GM21447 (cell line): ENCODE data around the gene GDF9.
"Not testable (repeated sequence)": the region's sequence is repeated elsewhere in the genome, so short reads cannot be mapped to it uniquely, and the experiment has no call there.

ENCODE experiments used
- ATAC-seq: cut with Tn5 transposase; IDR thresholded peaks from one replicate; pipeline ENCODE4 v1.9.1; 2021; ENCODE audit not compliant: unreplicated experiment

The GDF9 gene

DNA sequence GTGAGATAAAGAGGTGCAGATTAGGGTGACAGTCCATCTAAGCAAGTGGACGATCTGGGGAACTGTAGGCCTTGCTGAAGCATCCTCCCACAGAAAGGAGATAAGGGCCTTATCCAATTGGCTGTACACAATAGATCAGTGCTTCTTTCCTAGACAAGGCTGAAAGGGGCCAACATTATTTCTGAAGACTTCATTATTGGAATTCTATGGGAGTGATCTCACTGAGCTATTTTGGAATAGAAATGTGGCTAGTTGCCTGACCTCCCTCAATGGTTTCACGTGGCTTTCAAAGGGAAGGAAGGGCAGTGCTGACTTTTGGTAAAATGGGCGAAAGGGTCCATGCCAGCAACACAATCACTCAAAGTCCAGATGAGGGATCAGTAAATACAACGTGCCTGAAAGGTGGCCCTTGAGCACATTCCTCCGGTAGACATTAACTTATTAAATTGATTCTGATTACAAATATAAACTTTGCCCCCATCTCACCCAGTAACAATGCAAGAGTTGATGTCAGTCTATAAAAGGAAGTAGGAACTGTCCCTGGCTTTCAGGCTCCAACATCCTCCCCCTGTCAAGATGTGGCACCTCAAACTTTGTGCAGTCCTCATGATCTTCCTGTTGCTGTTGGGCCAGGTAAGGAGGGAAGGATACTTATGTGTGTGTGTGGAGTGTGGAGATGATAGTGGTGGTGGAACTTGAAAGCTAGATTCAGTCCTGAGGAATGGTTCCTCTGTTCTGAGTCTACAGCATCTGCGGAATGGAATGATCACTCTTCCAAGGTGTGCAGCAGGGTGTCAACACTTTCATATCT, 7.1 kb upstream of the GDF9 start, which contains the start of gene LEAP2:
Gene LEAP2 (plus strand): TSS at position 550 of the 811 bp plus-strand sequence. CDS start 27 bp downstream, at position 577.
- no peak for ATAC-seq

DNA sequence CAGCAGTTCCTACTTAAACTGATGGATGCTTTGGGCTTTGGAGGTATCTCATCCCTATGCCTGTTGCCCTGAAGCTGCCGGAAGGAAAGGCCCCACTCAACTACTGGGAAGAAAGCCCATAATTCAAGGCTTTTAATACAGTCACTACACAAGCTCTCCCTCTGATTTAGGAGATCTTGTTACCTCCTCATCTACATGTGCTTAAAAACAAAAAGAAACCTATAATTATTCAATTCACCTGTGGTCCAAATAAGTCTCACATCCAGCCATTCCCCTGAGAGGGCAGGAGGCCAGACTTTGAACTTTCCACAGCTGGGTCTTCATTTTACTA, 6.5 kb upstream of the GDF9 start:
- ATAC-seq: no peak

DNA sequence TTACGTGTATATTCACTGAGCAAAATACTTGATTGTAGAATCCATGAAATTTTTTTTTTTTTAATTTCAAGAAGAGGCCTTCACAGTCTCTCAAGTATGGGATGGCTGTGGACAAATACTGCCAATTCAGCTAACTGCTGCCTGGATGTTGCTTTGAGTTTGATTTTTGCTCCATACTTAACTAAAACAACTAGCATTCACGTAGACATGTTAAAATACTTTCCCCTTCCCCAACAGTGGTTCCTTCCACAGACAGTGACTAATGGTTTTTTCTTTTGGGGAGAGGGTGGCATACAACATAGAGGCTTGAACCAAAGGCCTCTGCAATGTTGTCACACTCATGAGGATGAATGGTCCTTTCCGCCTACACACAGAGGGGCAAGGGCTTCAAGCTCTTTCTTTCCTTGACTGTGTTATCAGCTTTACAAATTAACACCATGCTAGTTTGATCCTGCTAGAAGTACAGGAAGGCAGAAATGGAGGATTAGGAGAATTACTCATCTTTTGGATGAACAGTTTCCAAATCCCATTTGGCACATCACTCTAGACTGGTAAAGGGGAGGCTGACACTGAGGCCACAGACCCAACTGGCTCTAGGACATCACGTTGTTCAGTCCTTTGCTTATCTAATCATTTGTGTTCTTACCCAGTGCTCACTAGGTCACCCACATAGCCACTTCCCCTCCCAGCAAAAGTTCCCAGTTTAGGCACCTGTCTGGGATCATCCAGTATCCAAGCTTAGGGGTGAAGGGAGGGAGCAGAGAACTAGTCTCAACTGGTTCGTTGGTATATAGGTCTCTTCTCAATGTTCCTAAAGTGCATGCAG, 5.4 kb upstream of the GDF9 start:
- no peak for ATAC-seq

DNA sequence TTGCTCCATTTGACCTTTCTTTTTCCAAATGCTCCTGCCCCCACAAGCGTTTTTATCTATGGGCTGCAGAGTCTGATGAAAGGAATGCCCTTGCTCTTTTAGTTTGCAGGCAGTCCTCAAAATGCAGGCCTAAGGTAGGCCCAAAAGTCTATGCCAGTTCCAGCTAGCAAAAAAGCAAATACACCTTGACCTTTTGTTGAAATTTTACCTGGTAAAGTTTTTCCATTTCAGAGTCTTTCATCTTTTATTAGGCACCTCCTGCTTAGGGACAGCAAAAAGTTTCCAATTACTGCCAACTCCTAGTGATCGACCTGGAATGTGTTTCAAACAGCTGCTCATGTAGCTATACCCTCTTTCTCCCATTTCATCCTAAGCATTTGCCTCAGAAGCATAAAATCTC, 4.5 kb upstream of the GDF9 start:
- no peak for ATAC-seq

DNA sequence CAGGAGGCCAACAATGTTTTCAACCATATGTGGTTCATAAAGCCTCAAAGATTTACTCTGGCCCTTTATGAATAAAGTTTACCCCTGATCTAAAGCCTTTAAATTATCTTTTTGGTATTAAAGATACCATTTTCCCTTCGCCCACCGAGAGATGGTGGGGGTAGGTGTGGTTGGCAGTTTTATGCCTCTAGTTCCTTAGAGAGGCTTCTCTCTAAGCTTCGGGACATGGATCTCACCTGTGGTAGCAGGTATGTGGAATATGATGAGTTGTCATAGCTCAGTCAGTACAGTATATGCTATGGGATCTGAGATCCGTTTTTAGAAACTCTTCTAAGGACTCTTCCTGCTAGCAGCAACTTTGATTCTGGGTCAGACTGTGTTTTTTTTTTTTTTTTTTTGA, 2.5 kb upstream of the GDF9 start:
- ATAC-seq: no peak

DNA sequence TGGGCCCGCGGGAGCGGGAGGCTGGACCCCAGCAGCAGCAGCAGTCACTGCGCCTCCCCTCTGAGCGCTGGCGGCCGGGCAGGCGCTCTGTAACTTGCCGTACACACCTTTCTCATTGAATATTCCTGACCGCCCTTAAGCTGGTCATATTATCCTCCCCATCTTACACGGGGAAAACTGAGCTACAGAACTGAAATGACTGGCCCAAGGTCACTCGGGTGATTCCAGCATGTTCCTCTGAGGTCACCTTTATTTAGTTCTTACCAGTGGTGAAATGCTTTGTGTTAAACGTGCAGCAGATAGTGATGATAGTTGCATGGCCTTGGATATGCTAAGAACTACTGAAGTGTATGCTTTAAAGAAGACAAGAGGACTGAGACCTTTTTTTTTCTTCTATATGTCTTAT, 780 bp upstream of the GDF9 start:
- ATAC-seq: no peak

DNA sequence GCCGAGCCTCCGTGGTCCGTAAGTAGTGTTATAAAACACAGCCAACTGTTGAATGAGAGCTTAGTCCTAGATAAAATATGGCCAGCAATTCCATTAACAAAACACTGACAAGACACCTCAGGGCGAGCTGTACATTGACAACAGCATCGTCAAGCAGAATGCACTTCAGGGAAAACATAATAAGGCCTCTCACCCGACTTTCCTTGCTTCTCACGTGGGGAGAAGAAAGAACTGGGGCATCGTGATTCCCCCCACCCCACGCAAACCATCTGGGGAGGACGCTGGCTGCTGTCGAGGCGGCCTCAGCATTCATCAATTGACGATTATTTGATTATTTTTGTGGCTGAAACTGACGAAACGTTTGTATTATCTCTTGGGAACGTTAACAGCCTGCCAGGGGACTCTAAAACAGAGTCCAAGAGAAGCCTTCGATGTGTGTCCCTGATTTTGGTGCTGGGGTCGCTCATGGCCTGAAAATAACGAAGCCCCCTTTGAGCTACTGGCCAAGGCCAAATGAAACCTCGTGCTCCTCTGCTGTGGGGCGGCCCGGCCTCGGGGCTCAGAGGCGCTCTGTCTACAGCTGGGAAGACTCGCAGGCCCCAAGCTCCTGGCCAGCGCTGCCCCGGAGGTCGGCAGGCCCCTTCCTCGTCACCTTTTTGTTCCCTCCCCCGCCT, 464 bp downstream of the GDF9 start:
- peak; percentile 14 for ATAC-seq

DNA sequence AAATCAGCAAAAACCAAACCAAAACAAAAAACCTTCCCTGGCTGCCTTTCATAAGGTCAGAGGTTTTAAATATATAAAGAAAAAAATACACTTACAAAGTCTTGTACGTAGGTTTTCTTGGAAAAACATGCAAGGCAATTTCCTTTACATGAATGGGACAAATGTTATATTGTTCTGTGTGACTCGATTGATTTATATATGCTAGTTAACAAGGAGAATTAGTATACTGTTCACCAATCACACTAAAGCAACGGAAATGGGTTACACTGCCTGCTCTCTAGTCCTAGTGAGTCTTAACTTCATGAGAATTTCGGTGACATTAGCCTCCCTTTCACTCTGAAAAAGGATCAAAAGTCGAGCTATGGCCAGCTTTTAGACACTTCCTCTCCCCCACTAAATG, 5.5 kb downstream of the GDF9 start:
- ATAC-seq: no peak

DNA sequence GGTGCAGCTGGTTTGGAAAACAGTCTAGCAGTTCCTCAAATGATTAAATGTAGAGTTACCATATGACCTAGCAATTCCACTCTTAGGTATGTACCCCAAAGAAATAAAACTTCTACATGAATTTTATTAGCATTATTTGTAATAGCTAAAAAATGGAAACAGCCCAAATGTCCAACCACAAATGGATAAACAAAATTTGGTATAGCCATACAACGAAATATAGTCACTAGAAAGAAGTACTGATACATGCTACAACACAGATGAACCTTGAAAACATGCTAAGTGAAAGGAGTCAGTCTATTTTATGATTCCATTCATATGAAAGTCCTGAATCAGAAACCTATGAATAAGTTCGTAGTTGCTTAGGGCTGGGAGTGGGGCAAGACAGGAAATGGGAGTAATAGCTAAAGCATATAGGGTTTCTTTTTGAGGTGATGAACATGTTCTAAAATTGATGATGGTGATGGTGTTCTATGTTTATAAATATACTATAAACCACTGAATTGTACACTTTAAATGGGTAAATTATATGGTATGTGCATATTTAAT, 6.3 kb downstream of the GDF9 start:
- no peak for ATAC-seq

DNA sequence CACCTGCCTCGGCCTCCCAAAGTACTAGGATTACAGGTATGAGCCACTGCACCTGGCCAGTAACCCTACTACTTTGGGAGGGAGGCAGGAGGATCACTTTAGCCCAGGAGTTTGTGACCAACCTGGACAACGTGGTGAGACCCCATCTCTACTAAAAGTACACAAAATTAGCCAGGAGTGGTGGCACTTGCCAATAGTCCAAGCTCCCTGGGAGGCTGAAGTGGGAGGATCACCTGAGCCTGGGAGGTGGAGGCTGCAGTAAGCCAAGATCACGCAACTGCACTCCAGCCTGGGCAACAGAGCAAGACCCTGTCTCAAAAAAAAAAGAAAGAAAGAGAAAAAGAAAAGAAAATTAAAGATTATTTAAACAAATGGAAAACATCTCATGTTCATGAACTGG, 10.3 kb downstream of the GDF9 start:
- no peak for ATAC-seq

DNA sequence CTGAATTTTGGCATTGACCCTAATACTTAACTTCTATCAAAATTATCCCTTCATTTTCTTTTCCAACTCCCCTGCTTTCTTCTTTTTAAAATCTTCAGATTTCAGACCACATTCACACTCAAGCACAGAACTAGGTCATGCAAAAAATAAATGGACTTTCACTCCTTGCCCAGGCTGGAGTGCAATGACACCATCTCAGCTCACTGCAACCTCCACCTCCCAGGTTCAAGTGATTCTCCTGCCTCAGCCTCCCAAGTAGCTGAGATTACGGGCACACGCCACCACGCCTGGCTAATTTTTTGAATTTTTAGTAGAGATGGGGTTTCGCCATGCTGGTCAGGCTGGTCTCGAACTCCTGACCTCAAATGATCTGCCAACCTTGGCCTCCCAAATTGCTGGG, 11.3 kb downstream of the GDF9 start:
- not testable (repeated sequence) for ATAC-seq

DNA sequence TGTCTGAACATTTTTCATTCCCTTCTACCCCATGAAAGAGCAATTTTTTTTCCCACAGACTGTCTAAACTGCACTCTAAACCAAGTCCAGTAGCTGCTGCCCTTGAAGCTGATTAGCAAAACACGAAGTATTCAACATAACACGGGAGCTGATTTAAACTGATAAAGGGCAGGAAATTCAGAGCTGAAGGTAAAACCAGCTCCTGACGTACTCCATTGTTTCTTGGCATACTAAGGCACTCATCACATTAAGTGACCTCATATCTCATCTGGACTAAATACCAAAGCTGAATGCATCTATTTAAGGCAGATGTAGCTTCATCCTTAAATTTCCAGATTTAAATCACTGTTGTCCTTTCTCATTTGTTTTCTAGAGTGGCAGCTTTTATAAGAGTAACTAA, 12.0 kb downstream of the GDF9 start:
- ATAC-seq: no peak

DNA sequence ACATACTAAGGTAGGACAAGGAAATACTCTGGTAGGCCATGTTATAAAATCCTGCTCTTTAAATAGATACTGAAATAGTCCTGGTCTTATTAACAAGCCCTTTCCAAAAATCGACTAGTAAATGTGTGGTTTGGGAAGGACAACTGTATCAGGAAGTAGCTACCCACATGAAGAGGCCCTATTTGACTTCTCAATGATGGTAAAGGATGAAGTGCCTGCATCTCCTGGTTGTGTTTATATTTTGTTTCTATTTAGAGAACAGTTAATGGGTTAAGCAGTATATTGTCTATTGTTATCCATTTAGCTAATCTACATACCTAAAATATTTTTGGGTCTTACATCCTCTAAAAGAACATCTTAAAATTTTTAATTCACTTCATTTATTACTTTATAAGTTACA, 12.5 kb downstream of the GDF9 start:
- ATAC-seq: no peak

DNA sequence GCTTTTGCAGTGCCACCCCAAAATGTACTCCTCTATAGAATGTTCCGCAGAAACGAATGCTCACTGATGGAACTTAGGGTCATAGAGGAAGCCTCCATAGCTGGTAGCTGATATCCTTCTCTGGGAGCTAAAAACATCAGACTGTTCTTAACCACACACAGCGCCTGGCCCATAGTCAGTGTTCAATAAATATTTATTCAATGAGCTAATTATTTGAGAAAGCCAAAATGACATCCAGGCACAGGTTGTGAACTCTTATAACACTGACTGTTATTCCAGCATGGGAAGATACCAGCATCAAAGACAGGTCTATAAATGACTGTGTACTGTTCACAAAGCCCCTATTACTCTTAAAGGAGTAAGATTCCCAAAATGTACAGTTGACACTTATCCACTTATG, 12.9 kb downstream of the GDF9 start:
- no peak for ATAC-seq

DNA sequence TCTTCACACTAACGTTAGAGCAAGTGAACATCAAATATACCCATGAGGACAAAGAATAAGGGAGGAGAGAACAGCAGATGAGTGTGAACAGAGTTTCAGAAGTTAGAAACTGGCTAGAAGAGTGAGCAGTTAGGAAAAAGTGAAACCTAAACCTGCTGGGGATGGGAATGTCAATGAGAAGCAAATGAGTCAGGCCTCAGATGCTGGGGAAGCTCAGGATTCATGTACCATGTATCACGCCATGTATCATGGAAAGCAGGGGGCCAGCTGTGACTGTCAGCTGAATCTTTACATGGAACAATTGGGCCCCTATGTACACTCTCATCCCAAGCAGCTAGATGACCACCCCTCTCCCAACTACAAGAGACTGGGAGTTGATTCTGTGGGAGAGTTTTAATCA, 16.2 kb downstream of the GDF9 start:
- ATAC-seq: no peak

DNA sequence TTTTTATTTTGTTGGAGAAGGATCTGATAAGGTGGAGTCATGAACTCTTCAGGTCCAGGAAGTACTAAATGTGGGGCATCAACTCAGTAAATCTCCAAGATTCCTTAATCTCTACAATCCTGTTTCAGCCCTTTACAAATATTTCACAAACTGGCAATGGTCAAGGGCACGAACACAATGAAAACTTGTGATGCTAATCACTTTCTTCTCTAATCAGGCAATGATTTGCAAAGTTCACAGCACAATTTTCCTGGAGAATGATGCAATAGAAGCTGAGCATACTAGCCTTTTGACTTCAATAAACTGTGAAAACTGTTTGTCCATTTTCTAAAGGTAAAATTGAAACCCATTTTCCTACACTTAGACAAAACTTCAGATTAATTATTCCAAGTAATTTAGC, 16.9 kb downstream of the GDF9 start:
- ATAC-seq: no peak

DNA sequence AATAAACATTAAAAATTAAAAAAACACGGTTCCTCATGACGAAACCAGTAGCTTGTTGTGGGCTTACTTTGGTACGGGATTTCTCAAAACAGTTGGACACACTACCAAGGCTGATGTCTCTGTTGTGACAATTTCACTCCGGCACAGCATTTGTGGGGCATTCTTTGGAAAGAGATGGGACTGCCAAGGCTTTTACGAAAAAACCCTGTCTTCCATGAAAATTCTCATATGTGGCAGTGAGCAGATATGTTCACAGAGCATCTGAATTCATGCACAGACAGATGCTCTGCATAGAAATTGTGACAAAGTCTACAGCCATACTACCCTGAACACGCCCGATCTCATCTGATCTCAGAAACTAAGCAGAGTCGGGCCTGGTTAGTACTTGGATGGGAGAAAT, 18.0 kb downstream of the GDF9 start:
- ATAC-seq: no peak

DNA sequence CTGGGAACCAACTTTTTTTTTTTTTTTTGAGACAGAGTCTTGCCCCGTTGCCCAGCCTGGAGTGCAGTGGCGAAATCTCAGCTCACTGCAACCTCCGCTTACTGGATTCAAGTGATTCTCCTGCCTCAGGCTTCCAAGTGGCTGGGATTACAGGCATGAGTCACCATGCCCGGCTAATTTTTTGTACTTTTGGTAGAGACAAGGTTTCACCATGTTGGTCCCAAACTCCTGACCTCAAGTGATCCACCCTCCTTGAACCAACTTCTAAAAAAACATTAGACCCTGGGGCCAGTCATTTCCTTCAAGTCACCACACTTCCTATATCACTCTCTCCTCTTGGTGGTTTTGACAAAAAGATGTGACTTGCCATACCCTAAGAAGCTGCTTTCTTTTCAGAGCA, 25.0 kb downstream of the GDF9 start:
- ATAC-seq: no peak

DNA sequence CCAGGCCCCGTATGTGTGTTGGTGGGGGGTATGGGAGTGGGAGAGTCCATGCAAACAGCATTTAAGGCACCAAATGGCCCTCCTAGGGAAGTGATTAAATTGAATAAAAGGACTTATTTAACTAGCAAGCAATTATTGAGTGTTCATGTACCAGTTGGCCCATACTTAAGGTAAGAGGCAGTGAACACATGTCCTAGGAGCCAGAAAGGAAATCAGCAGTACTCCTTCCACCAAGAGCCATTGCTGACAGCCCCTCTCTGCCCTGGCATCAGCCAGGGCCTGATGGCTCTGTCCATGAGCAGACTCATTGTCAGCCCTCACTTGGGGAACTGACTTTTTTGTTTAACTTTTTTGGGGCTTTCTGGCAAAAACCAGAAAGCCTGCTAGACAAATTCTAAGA, 25.4 kb downstream of the GDF9 start:
- no peak for ATAC-seq

DNA sequence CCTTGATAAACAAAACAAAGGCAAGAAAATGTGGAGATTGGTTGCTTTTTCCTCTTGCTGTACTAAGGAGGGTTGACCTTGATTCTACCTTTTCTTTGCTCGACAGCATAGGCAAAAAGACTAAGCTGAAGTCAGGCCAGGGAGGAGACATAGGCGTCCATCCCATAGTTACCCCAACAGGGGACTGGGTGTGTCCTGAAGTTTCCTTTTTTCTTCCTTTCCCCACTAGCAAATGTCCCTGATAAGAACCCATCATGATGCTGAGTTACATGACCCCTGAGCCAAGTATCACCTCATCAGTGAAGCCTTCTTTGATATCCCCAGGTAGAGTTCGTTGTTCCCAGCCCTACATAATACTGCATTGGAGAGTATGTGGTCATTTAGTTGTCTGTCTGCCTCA, 26.0 kb downstream of the GDF9 start:
- no peak for ATAC-seq

DNA sequence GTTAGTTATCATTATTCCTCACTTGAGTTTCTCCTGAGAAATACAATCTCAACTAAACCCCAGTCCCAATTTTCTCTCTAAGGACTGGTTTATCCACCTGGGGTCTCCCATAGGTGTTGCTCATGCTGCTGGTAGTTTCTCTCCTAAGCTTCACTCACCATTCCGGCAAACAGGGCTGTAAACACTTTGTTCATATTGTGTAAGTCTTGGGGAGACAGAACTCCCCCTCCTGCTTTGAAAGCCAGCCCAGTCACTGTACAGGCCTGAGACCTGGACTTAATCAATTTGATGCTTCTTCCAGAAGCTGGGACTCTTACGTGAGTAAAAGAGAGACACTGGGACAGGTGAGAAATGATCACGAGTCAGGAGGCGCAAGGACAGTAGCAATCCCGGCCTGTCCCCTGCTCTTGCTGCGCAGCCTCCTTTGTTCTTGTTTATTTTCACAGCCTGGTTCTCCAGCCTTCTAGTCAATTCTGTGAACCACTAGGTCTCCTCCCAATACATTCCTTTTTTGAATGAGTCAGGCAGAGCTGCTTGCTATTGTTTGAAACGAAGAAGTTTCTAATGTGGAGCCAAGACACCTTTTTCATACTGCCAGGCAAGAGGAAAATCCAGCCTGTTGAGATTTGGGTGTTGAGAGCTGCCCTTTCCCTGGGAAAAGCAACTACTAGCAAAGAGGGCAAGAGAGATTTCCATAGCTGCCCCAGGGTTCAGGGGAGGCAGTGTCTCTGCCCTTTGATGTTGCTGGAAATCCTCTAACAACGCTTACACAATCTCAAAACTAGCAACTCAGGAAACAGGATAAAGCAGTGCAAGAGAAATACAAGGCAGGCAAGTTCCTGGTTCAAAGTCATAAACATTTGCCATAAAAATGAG, 26.6 kb downstream of the GDF9 start:
- no peak for ATAC-seq
